UCSD-AML1 (cell line): ENCODE measurements around the gene TMEM178B.

Experiments used
- DNase-seq: peaks from one replicate; lab custom pipeline; 2025; ENCODE audit not compliant: unreplicated experiment; lab: John Stamatoyannopoulos, UW

TMEM178B gene

GRCh38 chr7:141456298-141456697 is 382.4 kb downstream of the TMEM178B start:
- no peak for DNase-seq

GRCh38 chr7:141456711-141457110 is 382.8 kb downstream of the TMEM178B start:
- DNase-seq: no peak

- DNase-seq: no peak
Measured at GRCh38 chr7:141460781-141461715, 387.2 kb downstream of the TMEM178B start.

GRCh38 chr7:141461924-141462323 is 388.1 kb downstream of the TMEM178B start:
- DNase-seq: no peak

DNA sequence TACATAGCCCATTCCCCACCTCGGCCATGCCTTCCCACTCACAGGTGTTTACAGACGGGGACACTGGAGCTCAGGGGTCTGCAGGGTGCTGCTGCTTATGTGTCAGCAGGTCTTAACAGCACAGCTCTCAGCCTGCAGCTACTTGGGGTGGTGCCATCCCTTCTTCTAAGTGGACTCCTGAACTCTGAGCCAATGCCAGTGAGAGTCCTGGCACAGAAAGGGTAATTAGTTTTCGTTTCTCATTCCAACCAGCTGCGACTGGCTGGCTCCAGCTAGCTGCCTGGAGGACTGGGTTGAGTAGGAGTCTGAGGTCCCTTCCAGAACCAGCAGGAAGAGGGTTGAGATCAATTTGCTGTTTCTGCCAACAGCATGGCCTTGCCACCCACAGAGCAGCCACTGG is 389.1 kb downstream of the TMEM178B start:
- no peak for DNase-seq

DNA sequence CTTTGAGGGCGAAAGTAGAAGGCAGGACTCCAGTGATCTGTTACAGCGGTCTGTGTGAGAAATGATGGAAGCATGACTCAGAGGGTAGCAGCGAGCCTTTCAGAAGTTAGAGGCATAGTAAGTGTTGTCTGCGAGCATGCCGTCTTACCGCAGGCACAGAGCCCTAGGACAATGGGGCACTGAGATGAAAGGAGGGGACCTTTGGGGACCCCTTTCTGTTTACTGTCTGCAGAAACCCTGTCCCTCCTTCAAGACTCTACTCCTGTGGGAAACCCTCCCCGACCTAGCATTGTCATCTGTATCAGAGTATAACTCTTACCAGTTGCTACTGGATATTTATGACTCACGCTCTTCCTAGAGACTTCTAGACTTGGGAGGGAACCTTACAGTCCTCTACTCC is 390.1 kb downstream of the TMEM178B start:
- no peak for DNase-seq

GRCh38 chr7:141464551-141464950 is 390.7 kb downstream of the TMEM178B start:
- DNase-seq: no peak

DNA sequence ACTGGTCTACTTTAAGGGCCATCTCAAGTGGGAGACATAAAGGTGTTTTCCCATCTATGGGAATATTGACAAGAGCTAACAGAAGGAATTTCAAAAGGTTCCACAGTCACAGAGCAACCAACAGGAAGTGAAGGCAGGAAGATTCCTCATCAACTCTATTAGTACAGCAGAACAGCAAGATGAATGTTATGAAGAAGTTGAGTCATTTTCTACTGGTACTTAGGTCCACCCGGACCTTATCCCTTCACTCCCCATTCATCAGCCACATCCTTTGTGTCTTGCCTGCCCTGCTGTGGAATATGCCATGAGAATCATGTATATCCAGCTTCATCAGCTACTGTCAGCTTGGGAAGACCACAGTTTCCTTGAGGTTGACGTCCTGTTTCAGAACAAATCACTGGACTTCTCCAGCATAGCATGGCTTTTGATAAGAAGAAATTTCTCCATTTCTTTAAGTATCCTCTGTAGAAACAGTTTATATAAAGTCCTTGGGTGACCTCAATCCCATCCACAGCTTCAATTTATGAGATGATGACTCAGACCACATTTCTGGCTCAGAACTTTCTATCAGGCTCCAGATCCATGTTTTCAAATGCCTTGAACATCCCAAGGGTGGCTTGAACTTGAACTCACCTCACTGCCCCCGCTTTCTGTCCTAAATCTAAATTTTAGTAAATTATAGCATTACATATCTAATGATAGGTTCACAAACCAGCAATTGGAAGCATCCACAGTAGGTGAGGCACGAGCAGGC is 392.5 kb downstream of the TMEM178B start:
- DNase-seq: no peak

GRCh38 chr7:141468341-141468740 is 394.5 kb downstream of the TMEM178B start:
- DNase-seq: no peak

- no peak for DNase-seq
Measured at GRCh38 chr7:141475679-141476078, 401.8 kb downstream of the TMEM178B start.

DNA sequence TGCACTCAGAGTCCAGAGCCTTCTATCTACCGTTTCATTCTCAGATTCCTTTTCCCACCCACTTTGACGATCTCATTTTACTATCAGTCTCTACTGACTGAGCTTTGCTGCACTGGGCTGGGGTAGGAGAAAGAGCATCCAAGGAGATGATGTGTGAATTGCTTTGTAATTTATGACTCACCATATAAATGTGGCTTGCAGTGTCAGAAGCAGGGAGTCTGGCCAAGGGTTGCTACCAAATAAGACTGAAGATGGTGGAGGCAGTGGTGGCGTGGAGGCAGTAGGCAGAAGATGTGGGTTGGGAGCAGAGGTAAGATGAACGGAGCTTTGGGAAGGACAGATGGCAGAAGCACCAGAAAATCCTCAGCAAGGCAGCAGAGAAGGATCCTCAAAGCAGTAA is 404.0 kb downstream of the TMEM178B start:
- DNase-seq: no peak

- no peak for DNase-seq
Measured at GRCh38 chr7:141478845-141479244, 405.0 kb downstream of the TMEM178B start.

GRCh38 chr7:141480953-141481352 is 407.1 kb downstream of the TMEM178B start:
- DNase-seq: no peak

DNA sequence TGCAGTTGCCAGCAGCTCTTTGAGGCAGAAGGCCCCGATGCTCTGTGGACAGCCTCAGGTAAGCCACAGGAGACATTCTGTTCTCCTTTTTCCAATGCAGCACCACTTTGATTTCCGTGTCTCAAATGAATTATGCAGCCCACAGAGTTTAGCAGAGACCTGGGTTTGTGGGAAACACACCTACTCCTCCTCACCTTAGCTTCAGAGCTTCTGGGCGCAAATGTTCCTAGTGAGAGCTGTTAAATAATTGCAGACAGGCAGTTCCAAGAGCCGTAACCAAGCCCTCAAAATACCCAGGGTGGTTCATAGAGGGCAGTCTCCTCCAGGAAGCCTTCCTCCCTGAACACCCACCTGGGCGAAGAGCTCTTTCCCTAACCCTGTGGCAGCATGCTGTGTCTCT is 408.1 kb downstream of the TMEM178B start:
- no peak for DNase-seq

DNA sequence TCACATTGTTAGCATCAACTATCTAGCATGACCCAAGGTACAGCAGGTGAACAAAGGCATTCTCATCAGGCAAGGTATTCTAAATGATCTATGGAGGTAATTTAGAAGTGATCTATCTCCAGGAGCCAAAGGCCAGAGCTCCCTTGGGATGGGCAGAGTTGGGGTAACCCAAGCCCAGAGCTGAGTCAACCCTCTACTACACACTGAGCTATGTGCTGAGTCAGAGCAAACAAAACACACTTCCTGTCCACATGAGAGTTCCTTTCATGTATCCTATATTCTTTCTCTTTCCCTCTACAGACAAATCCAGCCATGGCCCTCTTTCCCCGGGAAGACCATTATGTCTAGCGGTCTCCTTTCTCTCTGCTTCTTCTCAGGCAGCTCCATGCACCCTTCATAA is 409.2 kb downstream of the TMEM178B start:
- DNase-seq: no peak

- DNase-seq: no peak
Measured at GRCh38 chr7:141484907-141485306, 411.0 kb downstream of the TMEM178B start.

GRCh38 chr7:141486959-141487358 is 413.1 kb downstream of the TMEM178B start:
- no peak for DNase-seq

DNA sequence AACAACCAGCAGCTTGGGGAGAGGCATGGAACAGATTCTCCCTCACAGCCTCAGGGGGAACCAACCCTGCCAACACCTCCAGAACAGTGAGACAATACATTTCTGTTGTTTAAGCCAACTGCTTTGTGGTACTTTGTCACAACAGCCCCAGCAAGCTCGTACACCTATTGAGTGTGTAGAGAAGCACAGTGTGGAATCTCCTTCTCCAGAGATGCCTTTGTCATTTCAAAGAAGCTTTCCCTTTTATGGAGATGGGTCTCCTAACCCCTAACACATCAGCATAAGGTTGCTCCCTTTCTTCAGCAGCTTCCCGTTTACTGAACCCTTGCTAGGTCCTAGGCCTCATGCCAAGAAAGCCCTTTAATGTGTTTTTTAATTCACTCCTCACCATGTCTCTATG is 416.6 kb downstream of the TMEM178B start:
- no peak for DNase-seq

DNA sequence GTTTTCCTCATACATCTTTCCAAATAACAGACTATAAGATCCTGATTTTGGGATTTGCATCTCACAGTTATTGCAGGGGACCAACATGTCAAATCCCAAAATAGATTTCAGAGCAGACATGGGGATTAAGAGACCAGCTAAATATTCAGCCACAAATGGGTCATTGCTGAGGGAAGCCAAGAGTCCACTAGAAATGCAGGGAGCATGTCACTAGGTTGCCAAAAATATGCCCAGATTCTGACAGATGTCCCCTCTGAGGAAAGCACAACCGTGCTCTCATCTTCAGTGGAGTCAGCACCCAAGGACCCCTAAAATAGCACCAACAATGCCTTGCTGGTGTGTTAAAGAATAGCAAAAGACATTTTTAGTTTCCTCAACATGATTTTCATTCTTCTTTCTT is 421.2 kb downstream of the TMEM178B start:
- no peak for DNase-seq

DNA sequence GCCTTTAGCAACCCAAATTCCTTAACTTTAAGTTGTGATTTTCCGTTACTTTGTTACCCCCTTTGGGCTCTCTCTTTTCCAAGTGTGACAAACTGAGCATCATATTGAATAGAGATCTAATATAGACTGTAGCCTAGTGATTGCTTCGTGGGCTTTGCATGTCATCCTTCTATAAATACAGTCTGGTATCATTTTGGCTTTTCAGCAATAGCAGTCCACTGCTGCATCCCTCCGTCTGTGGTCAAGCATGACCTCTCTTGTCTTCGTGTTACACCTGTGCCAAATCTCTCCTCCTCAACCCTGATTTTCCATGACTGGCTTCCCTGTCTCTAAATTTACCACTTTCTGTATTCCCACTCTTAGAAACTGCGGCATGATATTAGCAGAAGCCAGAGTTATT is 423.5 kb downstream of the TMEM178B start:
- DNase-seq: no peak

- no peak for DNase-seq
Measured at GRCh38 chr7:141500608-141501007, 426.7 kb downstream of the TMEM178B start.

- no peak for DNase-seq
Measured at GRCh38 chr7:141501451-141501850, 427.6 kb downstream of the TMEM178B start.
